Fibroblast of mammary gland (primary cell): ENCODE results near the gene F2.

Experiments
- DNase-seq: peaks from one replicate; pipeline ENCODE4 v3.0.0-alpha.2; 2010; ENCODE audit warnings: low read depth
- H3K4me3 ChIP-seq: 2 replicates; pipeline ENCODE4 v1.5.1; 2011; ENCODE audit warnings: low read depth, mild to moderate bottlenecking, low read length, moderate library complexity; ENCODE audit not compliant: control insufficient read depth
- CTCF ChIP-seq: conservative IDR thresholded peaks from 2 replicates; pipeline ENCODE4 v1.5.1; 2011; ENCODE audit warnings: low read depth, low read length, inconsistent platforms; ENCODE audit not compliant: control insufficient read depth, insufficient read depth

The F2 gene

GRCh38 chr11:46718155-46719019 lies 626 bp upstream of the F2 start:
- TF ChIP-seq CTCF, result no peak
- no peak overlapping the region for H3K4me3 ChIP-seq
- no peak for DNase-seq

- TF ChIP-seq CTCF, result no peak
- no peak overlapping the region for H3K4me3 ChIP-seq
- no peak for DNase-seq
Observed at GRCh38 chr11:46719543-46720218, 668 bp downstream of the F2 start.

- DNase-seq, result no peak
- no peak overlapping the region for H3K4me3 ChIP-seq
- TF ChIP-seq CTCF, result no peak
Observed at GRCh38 chr11:46721286-46721685, 2.3 kb downstream of the F2 start.

- H3K4me3 ChIP-seq, result no peak overlapping the region
- TF ChIP-seq CTCF, result no peak
- DNase-seq, result no peak
Observed at GRCh38 chr11:46722566-46723358, 3.7 kb downstream of the F2 start.

- H3K4me3 ChIP-seq, result no peak overlapping the region
- no peak for TF ChIP-seq CTCF
- no peak for DNase-seq
Observed at GRCh38 chr11:46723359-46723680, 4.3 kb downstream of the F2 start.

- TF ChIP-seq CTCF, result no peak
- no peak for DNase-seq
- H3K4me3 ChIP-seq, result no peak overlapping the region
Observed at GRCh38 chr11:46724088-46724487, 5.1 kb downstream of the F2 start.
